CD14-positive monocyte (primary cell): Measurements from ENCODE around the gene TMOD3. TPM values are rescaled to one million over a fixed set of nuclear protein-coding genes. Genes with fewer than 3 reads are reported as not detected.
"Not testable (repeated sequence)": the region's sequence is repeated elsewhere in the genome, so short reads cannot be mapped to it uniquely, and the experiment has no call there.

Source experiments
- DNase-seq, 3 donors: peaks; one replicate each; pipeline ENCODE4 v3.0.0-alpha.2; 2011 to 2022
- H2AFZ ChIP-seq: 2 replicates; pipeline ENCODE4 v1.6.0; 2012; ENCODE audit warnings: mild to moderate bottlenecking, low read depth, low read length, inconsistent platforms; ENCODE audit not compliant: insufficient read depth, poor library complexity, severe bottlenecking
- H3K27ac ChIP-seq, 2 donors: 1 replicate in 1 of 2; 2 replicates in 1 of 2; pipeline ENCODE4 v1.5.1; 2012 to 2013; ENCODE audit warnings: low read length in 2 of 2, control low read depth in 1 of 2, inconsistent platforms in 1 of 2, low read depth in 1 of 2, mild to moderate bottlenecking in 1 of 2
- H3K27me3 ChIP-seq, 2 donors: one replicate each; pipeline versions ENCODE4 v1.6.0 to v1.6.1; 2011 to 2013; ENCODE audit warnings: low read length in 2 of 2; ENCODE audit not compliant: control insufficient read depth in 2 of 2, insufficient read depth in 2 of 2
- H3K36me3 ChIP-seq, 2 donors: replicated peaks in 1 of 2; 1 replicate in 1 of 2; 2 replicates in 1 of 2; pipeline versions ENCODE4 v1.5.1 to v1.6.1; 2012 to 2013; ENCODE audit warnings: low read length in 2 of 2, control low read depth in 1 of 2, inconsistent platforms in 1 of 2, mild to moderate bottlenecking in 1 of 2; ENCODE audit not compliant: insufficient read depth in 2 of 2, control insufficient read depth in 1 of 2
- H3K4me1 ChIP-seq, 2 donors: 1 replicate in 1 of 2; 2 replicates in 1 of 2; pipeline versions ENCODE4 v1.5.1 to v1.6.1; 2012 to 2013; ENCODE audit warnings: low read length in 2 of 2, control low read depth in 1 of 2, inconsistent platforms in 1 of 2, mild to moderate bottlenecking in 1 of 2, moderate library complexity in 1 of 2; ENCODE audit not compliant: insufficient read depth in 2 of 2, control insufficient read depth in 1 of 2
- H3K4me2 ChIP-seq: replicated peaks from 2 replicates; pipeline ENCODE3; 2012; ENCODE audit warnings: low read length, moderate library complexity, mild to moderate bottlenecking; ENCODE audit not compliant: poor library complexity, severe bottlenecking; ENCODE audit errors: extremely low read depth
- H3K4me3 ChIP-seq, 3 experiments: fragments of 200-600 bp in 1 of 3; sonication (generic) in 1 of 3; replicated peaks in 1 of 3; 1 replicate in 2 of 3; 2 replicates in 1 of 3; pipeline ENCODE4 v1.5.1; 2011 to 2013; ENCODE audit warnings: low read length in 3 of 3, mild to moderate bottlenecking in 3 of 3, control low read depth in 2 of 3, low read depth in 2 of 3, inconsistent platforms in 1 of 3, moderate library complexity in 1 of 3
- H3K79me2 ChIP-seq: 2 replicates; pipeline ENCODE4 v1.6.0; 2012; ENCODE audit warnings: mild to moderate bottlenecking, control low read depth, inconsistent platforms, low read length, moderate library complexity; ENCODE audit not compliant: insufficient read depth
- H3K9ac ChIP-seq: 2 replicates; pipeline ENCODE4 v1.6.0; 2017; ENCODE audit warnings: low read length, mild to moderate bottlenecking; ENCODE audit not compliant: insufficient read depth, poor library complexity, severe bottlenecking
- H3K9me3 ChIP-seq, 2 donors: replicated peaks in 1 of 2; 1 replicate in 1 of 2; 2 replicates in 1 of 2; pipeline versions ENCODE4 v1.5.1 to v1.6.1; 2012 to 2013; ENCODE audit warnings: low read length in 2 of 2, control low read depth in 1 of 2; ENCODE audit not compliant: control insufficient read depth in 1 of 2, insufficient read depth in 1 of 2
- H4K20me1 ChIP-seq: 2 replicates; pipeline ENCODE4 v1.6.0; 2012; ENCODE audit warnings: mild to moderate bottlenecking, low read length, control low read depth, moderate library complexity; ENCODE audit not compliant: insufficient read depth
- H3K27ac Mint-ChIP-seq, 7 donors: one replicate each; pipeline ENCODE4 v1.8.0; 2020; ENCODE audit warnings: mild to moderate bottlenecking in 7 of 7, mixed read lengths in 7 of 7, moderate library complexity in 6 of 7, inconsistent platforms in 2 of 7
- H3K27me3 Mint-ChIP-seq, 3 donors: one replicate each; pipeline ENCODE4 v1.8.0; 2021 to 2022; ENCODE audit warnings: low read depth in 3 of 3, mild to moderate bottlenecking in 3 of 3, mixed read lengths in 3 of 3, moderate library complexity in 3 of 3, inconsistent platforms in 1 of 3
- H3K36me3 Mint-ChIP-seq, 2 donors: one replicate each; pipeline ENCODE4 v1.8.0; 2020; ENCODE audit warnings: mixed read lengths in 2 of 2, inconsistent platforms in 1 of 2, mild to moderate bottlenecking in 1 of 2
- H3K4me1 Mint-ChIP-seq: one replicate; pipeline ENCODE4 v1.8.0; 2020; ENCODE audit warnings: mild to moderate bottlenecking, mixed read lengths
- H3K4me3 Mint-ChIP-seq, 2 donors: one replicate each; pipeline ENCODE4 v1.8.0; 2020; ENCODE audit warnings: mild to moderate bottlenecking in 2 of 2, mixed read lengths in 2 of 2, moderate library complexity in 1 of 2
- H3K9me3 Mint-ChIP-seq, 7 donors: one replicate each; pipeline ENCODE4 v1.8.0; 2020 to 2022; ENCODE audit warnings: mixed read lengths in 7 of 7, mild to moderate bottlenecking in 6 of 7, moderate library complexity in 6 of 7, inconsistent platforms in 2 of 7
- CTCF ChIP-seq: fragments of 200-600 bp; IDR thresholded peaks from one replicate; pipeline ENCODE4 v1.8.0; 2022; ENCODE audit warnings: antibody characterized with exemption, mild to moderate bottlenecking
- WGBS: methylation state at CpG from one replicate; pipeline ENCODE4 v1.1.5; 2013; ENCODE audit warnings: missing lambda C conversion rate; ENCODE audit not compliant: insufficient coverage; 5-methylcytosine and 5-hydroxymethylcytosine counted together
- intact Hi-C, 2 donors: fragments of 100-400 bp; cut with micrococcal nuclease; formaldehyde crosslinking; loops; one replicate each; pipeline versions ENCODE4 v1.15.0 to v1.15.1; 2023
- polyA plus RNA-seq, 3 donors: library from polyadenylated mRNA; depleted of rRNA in 1 of 3; unstranded in 2 of 3; stranded (reverse) in 1 of 3; fragments of 300-500 nt in 2 of 3; fragments of >200 nt in 1 of 3; fragmentation: Illumina TruSeq in 2 of 3; gene quantifications; 1 replicate in 2 of 3; 2 replicates in 1 of 3; pipeline ENCODE4 v1.2.3, GENCODE V29; 2012 to 2021

TMOD3 gene
- polyA plus RNA-seq, 3 donors: 7.7 to 34.8 (median 27.8) TPM

GRCh38 chr15:51884041-51884440, 54.6 kb downstream of the TMOD3 start:
- Histone ChIP-seq H3K4me3 (no peak overlapping the region), H3K9ac (no peak overlapping the region), H3K36me3 (peaks cover 2 to 48% of the 10 kb centered on the region in 2 donors), H4K20me1 (peaks cover 68% of the 10 kb centered on the region), H3K9me3 (no peaks in the 10 kb centered on the region), H3K4me1 (no peaks in the 10 kb centered on the region), H2AFZ (no peak overlapping the region), H3K4me2 (no peak overlapping the region), H3K27ac (no peak overlapping the region), H3K27me3 (no peaks in the 10 kb centered on the region), H3K79me2 (peaks cover 32% of the 10 kb centered on the region)
- DNase-seq: no peak
- H3K9me3 Mint-ChIP-seq: peaks cover 0 to 3% (median 0%) of the 10 kb centered on the region in 7 donors
- H3K4me1 Mint-ChIP-seq: no peaks in the 10 kb centered on the region
- no peak for TF ChIP-seq CTCF
- H3K4me3 Mint-ChIP-seq: no peak overlapping the region
- no peaks in the 10 kb centered on the region for H3K27me3 Mint-ChIP-seq
- H3K36me3 Mint-ChIP-seq: peaks cover 22 to 41% of the 10 kb centered on the region in 2 donors
- intact Hi-C loops: no loop called here
- WGBS: no CpG with 5 or more reads among the region's 1 CpG
- H3K27ac Mint-ChIP-seq: no peak overlapping the region

- DNase-seq: no peak
- Mint-ChIP-seq H3K4me3 (no peak overlapping the region), H3K27ac (peak overlapping the region in 1 of 7 donors; percentile 5), H3K27me3 (no peaks in the 10 kb centered on the region), H3K4me1 (no peaks in the 10 kb centered on the region), H3K9me3 (peaks cover 0 to 3% (median 0%) of the 10 kb centered on the region in 7 donors), H3K36me3 (peaks cover 23 to 45% of the 10 kb centered on the region in 2 donors)
- H2AFZ ChIP-seq: no peak overlapping the region
- H3K4me2 ChIP-seq: no peak overlapping the region
- no peak overlapping the region for H3K4me3 ChIP-seq
- no peak overlapping the region for H3K9ac ChIP-seq
- H3K9me3 ChIP-seq: no peaks in the 10 kb centered on the region
- TF ChIP-seq CTCF: no peak
- intact Hi-C loops: loop anchor here in 1 of 2 donors (5.0 kb wide), 1 partner anchor 343 kb away; no protein-coding TSS in a partner anchor
- peaks cover 8 to 52% of the 10 kb centered on the region in 2 donors for H3K36me3 ChIP-seq
- no peak overlapping the region for H3K27ac ChIP-seq
- peaks cover 32% of the 10 kb centered on the region for H3K79me2 ChIP-seq
- peaks cover 65% of the 10 kb centered on the region for H4K20me1 ChIP-seq
- H3K27me3 ChIP-seq: no peaks in the 10 kb centered on the region
- no peaks in the 10 kb centered on the region for H3K4me1 ChIP-seq
Measured at GRCh38 chr15:51884517-51885236, 55.2 kb downstream of the TMOD3 start.

- peak overlapping the region in 1 of 7 donors; percentile 77 for H3K27ac Mint-ChIP-seq
- not testable (repeated sequence) for H3K27me3 ChIP-seq, DNase-seq, H3K9me3 ChIP-seq, H3K27me3 Mint-ChIP-seq, H3K4me2 ChIP-seq, H3K9me3 Mint-ChIP-seq, H2AFZ ChIP-seq, H3K4me1 ChIP-seq, H3K4me3 ChIP-seq, H3K27ac ChIP-seq, H3K4me3 Mint-ChIP-seq, H3K4me1 Mint-ChIP-seq, H3K9ac ChIP-seq
- Histone ChIP-seq H4K20me1 (peaks cover 57% of the 10 kb centered on the region), H3K79me2 (peaks cover 32% of the 10 kb centered on the region), H3K36me3 (peaks cover 14 to 54% of the 10 kb centered on the region in 2 donors)
- intact Hi-C loops: loop anchor here in 1 of 2 donors (5.0 kb wide), 1 partner anchor 342 kb away; no protein-coding TSS in a partner anchor
- peaks cover 23 to 42% of the 10 kb centered on the region in 2 donors for H3K36me3 Mint-ChIP-seq
- WGBS: 98% methylated on average over 13 of the region's 32 CpGs
Measured at GRCh38 chr15:51885758-51886157, 56.3 kb downstream of the TMOD3 start.
